NCI-H510A treated with DMSO at 0.1 percent for 48 hours (cell line): ENCODE data around the gene GPATCH3.
"Not testable (repeated sequence)": the region's sequence is repeated elsewhere in the genome, so short reads cannot be mapped to it uniquely, and the experiment has no call there.

Experiments used
- DNase-seq: peaks from one replicate; lab custom pipeline; 2025; lab: John Stamatoyannopoulos, UW

GPATCH3 gene, protein sequence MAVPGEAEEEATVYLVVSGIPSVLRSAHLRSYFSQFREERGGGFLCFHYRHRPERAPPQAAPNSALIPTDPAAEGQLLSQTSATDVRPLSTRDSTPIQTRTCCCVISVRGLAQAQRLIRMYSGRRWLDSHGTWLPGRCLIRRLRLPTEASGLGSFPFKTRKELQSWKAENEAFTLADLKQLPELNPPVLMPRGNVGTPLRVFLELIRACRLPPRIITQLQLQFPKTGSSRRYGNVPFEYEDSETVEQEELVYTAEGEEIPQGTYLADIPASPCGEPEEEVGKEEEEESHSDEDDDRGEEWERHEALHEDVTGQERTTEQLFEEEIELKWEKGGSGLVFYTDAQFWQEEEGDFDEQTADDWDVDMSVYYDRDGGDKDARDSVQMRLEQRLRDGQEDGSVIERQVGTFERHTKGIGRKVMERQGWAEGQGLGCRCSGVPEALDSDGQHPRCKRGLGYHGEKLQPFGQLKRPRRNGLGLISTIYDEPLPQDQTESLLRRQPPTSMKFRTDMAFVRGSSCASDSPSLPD

DNA sequence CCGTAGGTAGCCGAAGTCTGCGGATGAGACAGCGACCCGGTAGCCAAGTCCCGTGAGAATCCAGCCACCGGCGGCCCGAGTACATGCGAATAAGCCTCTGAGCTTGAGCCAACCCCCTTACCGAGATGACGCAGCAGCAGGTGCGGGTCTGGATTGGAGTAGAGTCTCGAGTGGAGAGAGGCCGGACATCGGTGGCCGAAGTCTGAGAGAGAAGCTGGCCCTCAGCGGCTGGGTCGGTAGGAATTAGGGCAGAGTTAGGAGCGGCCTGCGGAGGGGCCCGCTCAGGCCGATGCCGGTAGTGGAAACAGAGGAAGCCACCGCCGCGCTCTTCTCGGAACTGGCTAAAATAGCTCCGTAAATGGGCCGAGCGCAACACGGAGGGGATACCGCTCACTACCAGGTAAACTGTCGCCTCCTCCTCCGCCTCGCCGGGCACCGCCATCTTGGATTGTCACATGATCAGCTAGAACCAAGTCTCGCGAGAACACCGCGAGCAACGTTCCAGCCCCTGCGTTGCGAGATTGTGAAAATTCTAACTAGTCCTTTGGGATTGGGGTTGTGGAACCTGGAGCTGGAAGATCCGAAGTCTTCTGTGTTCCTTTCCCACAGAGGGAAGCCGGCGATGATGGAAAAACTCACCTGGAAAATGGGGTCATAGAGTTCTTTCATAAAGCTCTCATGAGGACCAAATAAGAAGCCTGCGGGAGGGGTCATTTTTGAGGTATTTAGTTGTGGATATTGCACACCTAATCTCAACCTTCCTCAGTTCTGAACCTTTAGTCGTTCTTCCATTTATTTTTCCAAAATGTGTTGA lies at the start of gene GPATCH3:
Gene GPATCH3, minus strand, starts transcription at position 467 of the 814 bp plus-strand sequence. Its CDS starts 25 bp downstream, at position 442.
- peak; percentile 87 for DNase-seq

DNA sequence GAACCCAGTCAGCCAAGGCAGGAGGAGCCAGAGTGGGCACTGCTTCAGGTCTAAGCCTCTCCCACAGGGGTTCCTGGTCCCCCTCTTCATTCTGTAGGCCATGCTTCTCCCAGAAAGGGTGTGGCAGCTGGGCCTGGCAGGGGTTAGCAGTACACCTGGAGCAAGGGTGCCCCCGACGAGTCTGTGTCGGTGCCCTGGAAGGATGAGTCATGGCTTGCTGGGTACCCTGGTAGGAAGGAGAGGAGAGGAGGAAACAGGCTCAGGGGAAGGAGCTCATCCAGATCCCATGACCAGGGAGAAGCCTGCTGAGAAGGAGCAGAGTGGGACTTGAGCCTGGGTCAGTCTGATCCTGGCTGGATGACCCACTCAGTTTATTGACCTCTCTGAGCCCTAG lies 49.7 kb upstream of the GPATCH3 start:
- DNase-seq, result no peak

GRCh38 chr1:26949266-26949925 lies 49.1 kb upstream of the GPATCH3 start:
- DNase-seq, result no peak

DNA sequence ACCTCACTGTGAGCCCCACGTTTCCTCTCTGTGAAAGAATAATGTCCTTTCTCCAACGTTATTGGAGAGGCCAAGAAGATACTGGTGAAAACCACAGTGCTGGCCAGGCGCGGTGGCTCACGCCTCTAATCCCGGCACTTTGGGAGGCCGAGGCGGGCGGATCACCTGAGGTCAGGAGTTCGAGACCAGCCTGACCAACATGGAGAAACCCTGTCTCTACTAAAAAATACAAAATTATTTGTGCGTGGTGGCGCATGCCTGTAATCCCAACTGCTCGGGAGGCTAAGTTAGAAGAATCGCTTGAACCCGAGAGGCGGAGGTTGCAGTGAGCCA lies 48.4 kb upstream of the GPATCH3 start:
- DNase-seq, result not testable (repeated sequence)

GRCh38 chr1:26946270-26946669 lies 46.0 kb upstream of the GPATCH3 start:
- DNase-seq, result no peak

DNA sequence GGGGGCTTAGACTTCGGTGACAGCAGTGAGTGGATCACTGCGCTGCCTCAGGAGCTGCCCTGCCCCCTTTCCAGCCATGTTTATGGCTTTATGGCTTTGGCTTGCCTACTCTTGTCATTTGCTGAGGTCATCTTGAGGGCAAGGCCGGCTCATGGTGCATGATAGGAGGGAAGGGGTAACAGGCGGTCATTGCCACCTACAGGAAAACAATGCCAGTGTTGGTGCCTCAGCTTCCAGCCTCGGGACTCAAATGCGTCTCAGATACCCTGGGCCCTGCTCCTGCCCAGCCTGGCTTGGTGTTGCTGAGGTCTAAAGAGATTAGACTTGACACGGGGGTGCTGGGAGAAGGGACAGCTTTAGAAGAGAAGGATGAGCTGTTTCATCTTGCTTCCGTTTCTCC lies 45.5 kb upstream of the GPATCH3 start:
- DNase-seq, result no peak

GRCh38 chr1:26945138-26945537 lies 44.9 kb upstream of the GPATCH3 start:
- DNase-seq, result no peak

DNA sequence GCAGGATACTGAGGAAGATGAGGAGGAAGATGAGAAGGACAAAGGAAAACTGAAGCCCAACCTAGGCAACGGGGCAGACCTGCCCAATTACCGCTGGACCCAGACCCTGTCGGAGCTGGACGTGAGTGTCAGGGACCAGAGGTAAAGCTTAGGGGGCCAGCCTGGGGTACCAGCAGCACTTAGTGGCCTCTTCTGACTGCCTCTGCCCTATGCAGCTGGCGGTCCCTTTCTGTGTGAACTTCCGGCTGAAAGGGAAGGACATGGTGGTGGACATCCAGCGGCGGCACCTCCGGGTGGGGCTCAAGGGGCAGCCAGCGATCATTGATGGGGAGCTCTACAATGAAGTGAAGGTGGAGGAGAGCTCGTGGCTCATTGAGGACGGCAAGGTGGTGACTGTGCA lies 42.4 kb upstream of the GPATCH3 start:
- DNase-seq, result no peak

- DNase-seq, result no peak
Observed at GRCh38 chr1:26941311-26941710, 41.0 kb upstream of the GPATCH3 start.

DNA sequence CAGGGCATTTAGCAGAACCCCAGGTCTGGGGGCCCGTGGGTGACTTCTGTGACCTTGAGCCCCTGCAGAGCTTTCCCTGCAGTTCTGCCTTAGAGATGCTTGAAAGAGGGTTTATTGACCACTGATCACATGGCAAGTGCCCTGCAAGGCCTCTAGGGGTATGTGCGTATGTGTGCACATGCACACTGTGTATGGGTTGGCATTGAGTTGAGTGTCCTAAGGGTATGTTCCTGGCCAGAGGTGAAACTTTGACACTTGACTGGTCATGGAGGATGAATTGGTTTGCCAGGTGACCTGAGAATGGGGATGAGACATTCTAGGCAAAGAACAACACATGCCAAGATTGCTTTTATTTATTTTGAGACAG lies 38.4 kb upstream of the GPATCH3 start:
- DNase-seq, result no peak

DNA sequence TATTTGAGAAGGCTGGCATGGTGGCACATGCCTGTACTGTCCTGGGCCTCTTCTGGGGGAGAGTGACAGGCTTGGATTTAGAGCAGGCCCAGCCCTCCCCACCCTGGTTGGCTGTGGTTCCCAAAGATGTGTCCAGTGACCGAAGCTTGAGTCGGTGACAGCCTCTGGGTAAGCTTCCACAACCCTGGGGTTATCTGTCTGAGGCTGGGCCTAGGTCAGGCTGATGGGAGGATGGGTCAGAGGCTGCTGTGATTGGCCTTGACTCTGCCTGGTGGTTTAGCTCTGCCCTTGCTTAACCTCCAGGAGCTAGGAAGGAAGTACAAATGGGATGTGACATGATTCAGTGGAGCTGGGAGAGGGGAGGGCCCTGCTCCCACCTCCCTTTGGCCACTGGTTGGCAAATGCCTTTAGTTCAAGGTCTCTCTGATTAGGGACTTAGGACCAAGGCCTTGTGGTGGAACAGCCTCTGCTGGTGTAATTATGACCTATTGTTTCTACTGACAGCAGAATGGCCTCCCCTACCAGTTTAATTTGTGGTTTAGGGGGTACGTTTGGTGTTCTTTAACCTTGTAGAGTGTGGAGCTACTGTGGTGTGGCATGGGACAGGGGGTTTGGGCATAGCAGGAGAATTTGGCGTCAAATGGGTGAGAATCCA lies 37.9 kb upstream of the GPATCH3 start:
- no peak for DNase-seq

- no peak for DNase-seq
Observed at GRCh38 chr1:26936823-26937222, 36.6 kb upstream of the GPATCH3 start.

GRCh38 chr1:26932531-26932930 lies 32.3 kb upstream of the GPATCH3 start:
- no peak for DNase-seq

DNA sequence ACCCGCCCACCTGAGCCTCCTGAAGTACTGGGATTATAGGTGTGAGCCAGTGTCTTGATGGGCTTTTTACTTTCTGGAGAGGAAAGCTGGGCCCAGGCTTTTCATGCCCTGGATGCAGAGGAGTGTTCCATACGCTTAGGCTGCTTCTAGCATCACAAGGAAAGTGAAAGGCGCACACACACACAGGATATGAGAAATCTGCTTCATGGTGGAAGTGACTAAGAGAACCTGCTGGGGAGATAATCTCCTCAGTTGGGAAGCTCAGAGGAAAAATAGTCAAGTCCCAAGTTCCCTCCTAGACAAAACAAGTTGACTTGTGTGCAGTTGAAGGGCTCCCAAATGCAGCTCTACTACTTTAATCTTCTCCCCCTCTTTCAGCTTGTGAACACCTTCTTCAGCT lies 23.4 kb upstream of the GPATCH3 start:
- no peak for DNase-seq

- DNase-seq, result no peak
Observed at GRCh38 chr1:26922901-26923300, 22.6 kb upstream of the GPATCH3 start.

DNA sequence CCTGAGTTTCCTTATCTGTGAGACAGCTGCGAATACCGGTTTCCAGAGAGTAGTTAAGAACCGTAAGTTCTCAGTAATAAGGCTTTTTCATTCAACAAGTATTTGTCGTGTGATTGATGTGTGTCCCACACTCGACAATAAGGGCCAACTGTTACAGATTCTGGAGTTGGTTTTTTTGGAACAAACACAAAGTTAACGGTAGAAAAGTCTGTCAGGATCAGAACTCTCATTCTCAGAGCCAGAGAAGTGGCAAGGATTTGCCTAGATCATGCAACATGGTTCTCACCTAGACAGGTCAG lies 22.1 kb upstream of the GPATCH3 start:
- no peak for DNase-seq

- DNase-seq, result peak; percentile 94
Observed at GRCh38 chr1:26921540-26922430, 21.5 kb upstream of the GPATCH3 start, which contains the start of gene NUDC. Gene NUDC, plus strand, starts transcription at chr1:26921743. Its CDS starts 106 bp downstream, at chr1:26921849.

GRCh38 chr1:26921126-26921539 lies 20.9 kb upstream of the GPATCH3 start:
- no peak for DNase-seq

DNA sequence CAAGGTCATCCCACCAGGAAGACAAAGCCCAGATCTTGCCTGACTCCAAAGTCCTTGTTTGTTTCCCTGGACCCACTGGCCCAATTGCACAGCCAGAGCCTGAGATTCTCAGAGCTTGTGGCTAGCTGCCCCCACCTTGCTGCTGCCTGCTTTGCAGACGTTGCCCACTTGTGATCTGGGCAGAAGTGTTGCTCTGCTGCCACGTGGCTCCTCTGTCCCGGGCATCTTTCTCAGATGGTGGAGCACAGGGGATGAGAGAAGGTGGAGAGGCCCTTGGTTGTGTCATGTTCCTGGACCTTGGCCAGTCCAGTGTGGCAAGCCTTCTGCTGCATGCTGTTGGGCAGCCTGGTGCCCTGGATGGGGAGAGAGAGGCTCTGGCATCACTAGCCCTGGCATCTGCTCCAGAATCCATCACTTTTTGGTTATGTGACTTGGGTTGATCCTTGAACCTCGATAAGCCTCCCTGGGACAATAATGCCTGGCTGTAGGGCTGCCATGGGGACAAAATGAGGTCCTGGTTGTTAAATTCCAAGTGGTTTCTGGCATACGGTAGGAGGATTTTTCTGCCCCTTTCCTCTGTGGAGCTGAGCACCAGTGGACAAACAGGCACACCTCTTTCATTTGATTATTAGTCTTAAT lies 15.1 kb upstream of the GPATCH3 start:
- DNase-seq, result peak; percentile 64

DNA sequence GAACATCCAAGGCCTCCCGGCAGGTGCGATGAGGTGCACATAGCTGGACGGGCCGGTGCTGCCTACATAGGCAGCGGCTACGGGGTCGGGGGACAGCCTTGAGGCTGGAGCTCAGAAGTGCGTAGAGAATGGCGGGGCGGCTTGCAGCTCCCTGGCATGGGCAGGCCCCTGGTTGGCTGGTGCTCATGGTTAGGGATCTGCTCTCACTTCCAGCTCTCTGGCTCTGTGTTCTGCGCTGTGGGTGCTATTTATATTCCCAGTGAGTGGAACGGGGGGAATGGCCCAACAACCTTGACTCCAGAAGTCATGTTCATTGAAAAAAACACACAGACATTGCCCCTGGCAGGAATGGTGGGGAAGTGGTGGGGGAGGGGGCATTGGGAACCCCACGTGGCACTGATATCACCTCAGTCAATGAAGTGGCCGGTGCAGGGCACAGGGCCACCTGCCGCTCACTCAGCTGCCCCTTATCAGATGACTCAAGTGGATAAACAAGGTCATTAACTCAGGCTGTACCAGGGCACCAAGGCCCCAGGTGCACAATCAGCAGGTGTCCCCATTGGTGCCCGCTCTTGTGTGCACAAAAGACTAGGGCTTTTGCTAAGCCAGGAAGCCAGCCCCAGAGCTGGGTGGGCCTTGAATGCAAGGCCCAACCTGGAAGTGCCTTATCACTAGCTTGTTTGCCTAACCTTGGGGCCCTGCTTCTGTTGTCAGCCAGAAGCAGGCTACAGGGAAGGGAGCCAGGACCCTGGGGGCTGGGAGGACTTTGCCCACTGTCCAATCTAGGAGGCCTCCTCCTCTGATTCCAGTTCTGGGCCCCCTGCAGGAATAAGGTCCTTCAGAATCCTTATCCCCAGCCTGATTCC lies 13.7 kb upstream of the GPATCH3 start, which contains the start of gene NR0B2:
Gene NR0B2, minus strand, starts transcription at position 222 of the 866 bp plus-strand sequence. Its CDS starts 35 bp downstream, at position 187.
- peak; percentile 99 for DNase-seq
